Fibroblast of skin of abdomen (primary cell): ENCODE results near the gene RTP3.
A peak's percentile ranks its signal among the peaks of the same experiment; 100 is the strongest.
"Not testable (repeated sequence)": the region's sequence is repeated elsewhere in the genome, so short reads cannot be mapped to it uniquely, and the experiment has no call there.

ENCODE experiments used
- DNase-seq: peaks from one replicate; pipeline ENCODE4 v3.0.0-alpha.2; 2013

Gene RTP3

GRCh38 chr3:46491089-46492070 lies 6.4 kb upstream of the RTP3 start:
- no peak for DNase-seq

GRCh38 chr3:46492890-46493547 lies 4.8 kb upstream of the RTP3 start:
- DNase-seq, result no peak

GRCh38 chr3:46494491-46494890 lies 3.3 kb upstream of the RTP3 start:
- not testable (repeated sequence) for DNase-seq

- peak; percentile 78 for DNase-seq
These were observed 1.8 kb upstream of the RTP3 start for GRCh38 chr3:46495901-46496456.

GRCh38 chr3:46496746-46497555 lies 825 bp upstream of the RTP3 start:
- no peak for DNase-seq

GRCh38 chr3:46498916-46499519 lies 1.2 kb downstream of the RTP3 start:
- no peak for DNase-seq

- peak; percentile 79 for DNase-seq
These were observed 3.2 kb downstream of the RTP3 start for GRCh38 chr3:46500656-46501635.

- peak; percentile 69 for DNase-seq
These were observed 3.9 kb downstream of the RTP3 start for GRCh38 chr3:46501702-46502101.

- DNase-seq, result no peak
These were observed 5.6 kb downstream of the RTP3 start for GRCh38 chr3:46503200-46503874.

GRCh38 chr3:46504789-46505188 lies 7.0 kb downstream of the RTP3 start:
- DNase-seq, result no peak

- DNase-seq, result no peak
These were observed 8.2 kb downstream of the RTP3 start for GRCh38 chr3:46505953-46506352.

GRCh38 chr3:46506526-46506925 lies 8.8 kb downstream of the RTP3 start:
- no peak for DNase-seq

- DNase-seq, result peak; percentile 38
These were observed 11.2 kb downstream of the RTP3 start for GRCh38 chr3:46508850-46509591.

GRCh38 chr3:46509661-46510187 lies 11.9 kb downstream of the RTP3 start:
- DNase-seq, result no peak

GRCh38 chr3:46512191-46512749 lies 14.5 kb downstream of the RTP3 start:
- no peak for DNase-seq

GRCh38 chr3:46516521-46516920 lies 18.7 kb downstream of the RTP3 start:
- DNase-seq, result no peak

GRCh38 chr3:46517016-46517783 lies 19.4 kb downstream of the RTP3 start:
- peak; percentile 72 for DNase-seq

GRCh38 chr3:46517784-46518181 lies 20.0 kb downstream of the RTP3 start:
- DNase-seq, result no peak
